Measurements from ENCODE around the gene PSORS1C1.
A peak's percentile ranks its signal among the peaks of the same experiment; 100 is the strongest.
"Not testable (repeated sequence)": the region's sequence is repeated elsewhere in the genome, so short reads cannot be mapped to it uniquely, and the experiment has no call there.

The PSORS1C1 gene

GRCh38 chr6:31173406-31173805 is 58.8 kb downstream of the PSORS1C1 start:
- Histone ChIP-seq H3K27ac (no peak overlapping the region), H3K4me3 (no peak overlapping the region)
- no peak for DNase-seq (ENCODE audit: low spot score)
- TF ChIP-seq CTCF (IDR thresholded peaks at IDR 0.05) = no peak

- no peak for TF ChIP-seq CTCF (IDR thresholded peaks at IDR 0.05)
- no peak overlapping the region for H3K4me3 ChIP-seq
- no peak for DNase-seq (ENCODE audit: low spot score)
- no peak overlapping the region for H3K27ac ChIP-seq
Measured at GRCh38 chr6:31174378-31174777, 59.8 kb downstream of the PSORS1C1 start.

GRCh38 chr6:31175971-31176370 is 61.4 kb downstream of the PSORS1C1 start:
- TF ChIP-seq CTCF (IDR thresholded peaks at IDR 0.05) = no peak
- H3K4me3 ChIP-seq = no peak overlapping the region
- no peak overlapping the region for H3K27ac ChIP-seq
- no peak for DNase-seq (ENCODE audit: low spot score)

- H3K4me3 ChIP-seq = no peak overlapping the region
- DNase-seq (ENCODE audit: low spot score) = no peak
- no peak for TF ChIP-seq CTCF (IDR thresholded peaks at IDR 0.05)
- no peak overlapping the region for H3K27ac ChIP-seq
Measured at GRCh38 chr6:31178143-31179041, 63.8 kb downstream of the PSORS1C1 start.

- no peak for TF ChIP-seq CTCF (IDR thresholded peaks at IDR 0.05)
- H3K4me3 ChIP-seq = no peak overlapping the region
- no peak for DNase-seq (ENCODE audit: low spot score)
- no peak overlapping the region for H3K27ac ChIP-seq
Measured at GRCh38 chr6:31179042-31179386, 64.4 kb downstream of the PSORS1C1 start.

GRCh38 chr6:31179896-31180295 is 65.3 kb downstream of the PSORS1C1 start:
- TF ChIP-seq CTCF (IDR thresholded peaks at IDR 0.05) = no peak
- no peak overlapping the region for H3K27ac ChIP-seq
- DNase-seq (ENCODE audit: low spot score) = no peak
- H3K4me3 ChIP-seq = peak overlapping the region; percentile 51

GRCh38 chr6:31180500-31180899 is 65.9 kb downstream of the PSORS1C1 start:
- H3K27ac ChIP-seq = no peak overlapping the region
- no peak for DNase-seq (ENCODE audit: low spot score)
- peak overlapping the region; percentile 51 for H3K4me3 ChIP-seq
- TF ChIP-seq CTCF (IDR thresholded peaks at IDR 0.05) = no peak

GRCh38 chr6:31183287-31183686 is 68.7 kb downstream of the PSORS1C1 start:
- H3K27ac ChIP-seq; H3K4me3 ChIP-seq; DNase-seq (ENCODE audit: low spot score): not testable (repeated sequence)

GRCh38 chr6:31183859-31184258 is 69.3 kb downstream of the PSORS1C1 start:
- not testable (repeated sequence) for H3K27ac ChIP-seq; H3K4me3 ChIP-seq; DNase-seq (ENCODE audit: low spot score)

GRCh38 chr6:31185695-31186051 is 71.1 kb downstream of the PSORS1C1 start:
- not testable (repeated sequence) for DNase-seq (ENCODE audit: low spot score)
- peak overlapping the region; percentile 5 for H3K4me3 ChIP-seq
- peak overlapping the region in 1 of 2 donors; percentile 74 for H3K27ac ChIP-seq

Measured in coronary artery (tissue), 2 donors.